ENCODE measurements around the gene CEP131.

DNA sequence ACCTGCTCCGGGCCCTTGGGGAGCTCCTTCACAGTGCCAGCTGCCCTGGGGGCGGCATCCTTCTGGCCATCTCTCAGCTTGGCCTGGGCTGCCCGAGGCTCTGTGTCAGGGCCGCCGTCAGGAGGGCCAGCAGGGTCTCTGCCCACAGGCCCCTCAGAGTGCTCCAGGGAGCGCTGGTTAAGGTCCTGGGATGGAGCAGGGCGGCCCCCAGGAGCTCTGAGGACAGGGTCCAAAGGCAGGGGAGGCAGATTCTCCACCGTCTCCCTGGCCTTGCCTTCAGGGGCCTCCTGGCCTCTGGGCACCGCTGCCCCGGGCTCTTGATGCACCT, 23.5 kb upstream of the CEP131 start:
- TF ChIP-seq, protein P1, sequence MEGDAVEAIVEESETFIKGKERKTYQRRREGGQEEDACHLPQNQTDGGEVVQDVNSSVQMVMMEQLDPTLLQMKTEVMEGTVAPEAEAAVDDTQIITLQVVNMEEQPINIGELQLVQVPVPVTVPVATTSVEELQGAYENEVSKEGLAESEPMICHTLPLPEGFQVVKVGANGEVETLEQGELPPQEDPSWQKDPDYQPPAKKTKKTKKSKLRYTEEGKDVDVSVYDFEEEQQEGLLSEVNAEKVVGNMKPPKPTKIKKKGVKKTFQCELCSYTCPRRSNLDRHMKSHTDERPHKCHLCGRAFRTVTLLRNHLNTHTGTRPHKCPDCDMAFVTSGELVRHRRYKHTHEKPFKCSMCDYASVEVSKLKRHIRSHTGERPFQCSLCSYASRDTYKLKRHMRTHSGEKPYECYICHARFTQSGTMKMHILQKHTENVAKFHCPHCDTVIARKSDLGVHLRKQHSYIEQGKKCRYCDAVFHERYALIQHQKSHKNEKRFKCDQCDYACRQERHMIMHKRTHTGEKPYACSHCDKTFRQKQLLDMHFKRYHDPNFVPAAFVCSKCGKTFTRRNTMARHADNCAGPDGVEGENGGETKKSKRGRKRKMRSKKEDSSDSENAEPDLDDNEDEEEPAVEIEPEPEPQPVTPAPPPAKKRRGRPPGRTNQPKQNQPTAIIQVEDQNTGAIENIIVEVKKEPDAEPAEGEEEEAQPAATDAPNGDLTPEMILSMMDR (conservative IDR thresholded peaks at IDR 0.05; ENCODE audit: low read depth, low read length): no peak
- TF ChIP-seq POLR2A (IDR thresholded peaks at IDR 0.05; ENCODE audit: low read depth, low read length): no peak
- TF ChIP-seq RAD21 (IDR thresholded peaks at IDR 0.05; ENCODE audit: low read length): no peak
- TF ChIP-seq SMC3 (IDR thresholded peaks at IDR 0.05; ENCODE audit: low read depth, low read length): no peak
- TF ChIP-seq RFX5 (IDR thresholded peaks at IDR 0.05; ENCODE audit: low read depth, low read length): no peak
- TF ChIP-seq, protein P2, sequence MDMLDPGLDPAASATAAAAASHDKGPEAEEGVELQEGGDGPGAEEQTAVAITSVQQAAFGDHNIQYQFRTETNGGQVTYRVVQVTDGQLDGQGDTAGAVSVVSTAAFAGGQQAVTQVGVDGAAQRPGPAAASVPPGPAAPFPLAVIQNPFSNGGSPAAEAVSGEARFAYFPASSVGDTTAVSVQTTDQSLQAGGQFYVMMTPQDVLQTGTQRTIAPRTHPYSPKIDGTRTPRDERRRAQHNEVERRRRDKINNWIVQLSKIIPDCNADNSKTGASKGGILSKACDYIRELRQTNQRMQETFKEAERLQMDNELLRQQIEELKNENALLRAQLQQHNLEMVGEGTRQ (IDR thresholded peaks at IDR 0.05; ENCODE audit: low read depth, low read length): no peak
- no peak for TF ChIP-seq CHD1 (IDR thresholded peaks at IDR 0.05; ENCODE audit: low read depth, low read length)
- TF ChIP-seq MXI1 (IDR thresholded peaks at IDR 0.05; ENCODE audit: borderline replicate concordance, low read depth, low read length): no peak

Measured in IMR-90 (cell line).